Fibroblast of villous mesenchyme (primary cell): ENCODE results near the gene VWF. TPM values are rescaled to one million over a fixed set of nuclear protein-coding genes. Genes with fewer than 3 reads are reported as not detected.

Experiments used
- DNase-seq: peaks from one replicate; pipeline ENCODE4 v3.0.0-alpha.2; 2010; ENCODE audit warnings: low read depth
- H3K4me3 ChIP-seq: 2 replicates; pipeline ENCODE4 v1.5.1; 2011; ENCODE audit warnings: low read depth, mild to moderate bottlenecking, low read length
- total RNA-seq: library from RNA; depleted of rRNA; stranded (reverse); fragments of >200 nt; gene quantifications from 2 replicates; pipeline ENCODE4 v1.2.3, GENCODE V29; 2012
- TF ChIP-seq, protein P1 (sequence below): IDR thresholded peaks from 2 replicates; pipeline ENCODE4 v1.5.1; 2012; ENCODE audit warnings: low read depth, mild to moderate bottlenecking, low read length; ENCODE audit not compliant: insufficient read depth

Gene VWF
- total RNA-seq, 1 donor: under 0.01 TPM

DNA sequence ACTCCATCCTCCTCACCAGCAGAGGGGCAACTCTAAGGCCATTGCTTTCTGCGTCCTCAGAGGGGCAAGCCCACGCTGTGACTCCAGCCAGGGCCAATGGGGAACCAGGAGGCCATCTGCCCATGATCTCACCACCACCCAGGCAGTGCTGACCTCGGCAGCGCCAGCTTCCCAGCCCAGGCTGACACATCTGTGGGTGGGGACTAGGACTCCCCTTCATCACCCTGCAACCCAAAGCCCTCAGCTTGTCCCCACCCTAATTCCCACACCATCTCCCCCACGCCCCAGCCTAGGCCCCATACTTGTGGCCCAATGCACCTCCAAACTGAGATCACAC lies 58.6 kb downstream of the VWF start:
- H3K4me3 ChIP-seq: no peak overlapping the region
- TF ChIP-seq, protein P1, sequence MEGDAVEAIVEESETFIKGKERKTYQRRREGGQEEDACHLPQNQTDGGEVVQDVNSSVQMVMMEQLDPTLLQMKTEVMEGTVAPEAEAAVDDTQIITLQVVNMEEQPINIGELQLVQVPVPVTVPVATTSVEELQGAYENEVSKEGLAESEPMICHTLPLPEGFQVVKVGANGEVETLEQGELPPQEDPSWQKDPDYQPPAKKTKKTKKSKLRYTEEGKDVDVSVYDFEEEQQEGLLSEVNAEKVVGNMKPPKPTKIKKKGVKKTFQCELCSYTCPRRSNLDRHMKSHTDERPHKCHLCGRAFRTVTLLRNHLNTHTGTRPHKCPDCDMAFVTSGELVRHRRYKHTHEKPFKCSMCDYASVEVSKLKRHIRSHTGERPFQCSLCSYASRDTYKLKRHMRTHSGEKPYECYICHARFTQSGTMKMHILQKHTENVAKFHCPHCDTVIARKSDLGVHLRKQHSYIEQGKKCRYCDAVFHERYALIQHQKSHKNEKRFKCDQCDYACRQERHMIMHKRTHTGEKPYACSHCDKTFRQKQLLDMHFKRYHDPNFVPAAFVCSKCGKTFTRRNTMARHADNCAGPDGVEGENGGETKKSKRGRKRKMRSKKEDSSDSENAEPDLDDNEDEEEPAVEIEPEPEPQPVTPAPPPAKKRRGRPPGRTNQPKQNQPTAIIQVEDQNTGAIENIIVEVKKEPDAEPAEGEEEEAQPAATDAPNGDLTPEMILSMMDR: no peak
- no peak for DNase-seq

GRCh38 chr12:6065131-6065862 lies 59.2 kb downstream of the VWF start:
- DNase-seq: no peak
- TF ChIP-seq, protein P1: no peak
- no peak overlapping the region for H3K4me3 ChIP-seq

GRCh38 chr12:6062757-6063735 lies 61.4 kb downstream of the VWF start:
- peak; percentile 50 for DNase-seq
- no peak overlapping the region for H3K4me3 ChIP-seq
- TF ChIP-seq, protein P1: peak; percentile 99

GRCh38 chr12:6062395-6062756 lies 62.1 kb downstream of the VWF start:
- H3K4me3 ChIP-seq: no peak overlapping the region
- TF ChIP-seq, protein P1: no peak
- no peak for DNase-seq

DNA sequence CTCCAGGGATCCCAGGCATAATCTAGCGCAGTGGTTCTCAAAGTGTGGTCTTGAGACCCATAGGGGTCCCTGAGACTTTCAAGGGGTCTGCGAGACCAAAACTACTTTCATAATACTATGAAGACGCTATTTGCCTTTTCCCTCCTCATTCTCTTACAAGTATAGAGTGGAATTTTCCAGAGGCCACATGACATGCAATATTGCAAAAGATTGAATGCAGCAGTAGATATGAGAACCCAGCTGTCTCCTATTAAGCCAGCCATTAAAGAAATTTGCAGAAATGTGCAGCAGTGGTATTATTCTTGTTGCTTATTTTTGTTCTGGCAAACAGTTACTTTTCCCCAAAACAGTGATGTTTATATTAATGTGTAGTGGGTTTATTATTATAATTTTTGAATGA lies 62.8 kb downstream of the VWF start:
- TF ChIP-seq, protein P1: no peak
- DNase-seq: peak; percentile 82
- no peak overlapping the region for H3K4me3 ChIP-seq

DNA sequence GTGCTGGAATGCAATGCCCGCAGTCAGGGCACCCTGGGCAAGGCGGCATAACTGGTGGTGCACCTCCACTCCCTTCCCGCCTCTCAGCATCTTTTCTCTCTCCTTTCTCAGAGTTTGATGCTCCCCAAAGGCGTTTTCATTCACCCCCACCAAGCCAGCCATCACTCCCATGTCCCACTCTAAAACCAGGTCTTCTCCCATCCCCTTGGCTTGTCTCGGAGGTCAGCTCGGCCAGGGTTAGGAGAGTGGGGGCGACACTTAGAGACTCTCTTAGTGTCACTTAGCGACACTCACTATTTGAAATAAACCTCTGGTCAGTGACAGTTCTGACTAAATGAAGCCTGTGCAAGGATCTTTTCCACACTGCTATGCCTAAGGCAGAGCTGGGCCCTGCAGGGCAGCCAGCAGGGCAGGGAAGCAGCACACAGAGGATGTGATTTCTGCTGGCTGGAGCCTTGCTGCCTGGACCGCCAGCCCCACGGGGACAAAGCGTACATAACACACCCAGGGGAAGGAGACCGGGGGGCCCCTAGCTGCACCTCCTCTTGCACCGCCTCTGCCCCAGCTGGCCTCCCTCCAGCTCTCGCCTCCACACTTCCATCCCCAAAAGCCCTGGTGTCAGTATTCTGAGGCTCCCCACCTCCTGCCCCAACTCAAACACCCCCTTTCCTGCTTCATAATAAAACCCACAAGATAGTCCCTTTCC lies 64.5 kb downstream of the VWF start:
- TF ChIP-seq, protein P1: no peak
- H3K4me3 ChIP-seq: no peak overlapping the region
- DNase-seq: no peak
